SU-DHL-6 (cell line): ENCODE data around the gene SFXN2.

ENCODE experiments used
- H2AFZ ChIP-seq: fragments of 200-600 bp; sonication (generic); 2 replicates; pipeline ENCODE4 v1.6.1; 2014; ENCODE audit warnings: low read depth, mild to moderate bottlenecking, moderate library complexity, mixed read lengths, antibody characterized with exemption, low read length; ENCODE audit not compliant: severe bottlenecking
- H3F3A ChIP-seq: fragments of 200-600 bp; shearing (Covaris generic); 2 replicates; pipeline ENCODE4 v1.6.0; 2016; ENCODE audit warnings: antibody characterized with exemption, mild to moderate bottlenecking; ENCODE audit not compliant: insufficient read depth
- H3K27ac ChIP-seq: fragments of 200-600 bp; sonication (generic); 2 replicates; pipeline ENCODE4 v1.5.1; 2016; ENCODE audit warnings: low read depth, mild to moderate bottlenecking, low read length, moderate library complexity, mixed read lengths
- H3K27me3 ChIP-seq: fragments of 200-600 bp; sonication (generic), shearing (Covaris generic); 2 replicates; pipeline ENCODE4 v1.6.0; 2014; ENCODE audit warnings: mild to moderate bottlenecking, low read length
- H3K36me3 ChIP-seq: fragments of 200-600 bp; sonication (generic); 2 replicates; pipeline ENCODE4 v1.6.1; 2014; ENCODE audit warnings: mild to moderate bottlenecking, low read length, mixed read lengths
- H3K4me2 ChIP-seq: fragments of 300-600, 200-600 bp; shearing (Covaris generic), sonication (generic); 2 replicates; pipeline ENCODE4 v1.6.0; 2014; ENCODE audit warnings: low read length, low read depth, mild to moderate bottlenecking; ENCODE audit not compliant: poor library complexity, severe bottlenecking
- H3K4me3 ChIP-seq: fragments of 200-600 bp; sonication (generic); 2 replicates; pipeline ENCODE4 v1.5.1; 2014; ENCODE audit warnings: antibody characterized with exemption, low read length, mild to moderate bottlenecking, mixed read lengths; ENCODE audit not compliant: insufficient read depth, poor library complexity, severe bottlenecking
- H3K79me2 ChIP-seq: fragments of 200-600 bp; sonication (generic); 2 replicates; pipeline ENCODE4 v1.6.1; 2014; ENCODE audit warnings: mild to moderate bottlenecking, low read length, moderate library complexity; ENCODE audit not compliant: insufficient read depth
- H3K9ac ChIP-seq: fragments of 200-600 bp; sonication (generic); 2 replicates; pipeline ENCODE4 v1.7.0; 2014; ENCODE audit warnings: mild to moderate bottlenecking, low read length
- H3K9me2 ChIP-seq: fragments of 200-600 bp; sonication (generic); replicated peaks from 2 replicates; pipeline ENCODE4 v1.6.1; 2014; ENCODE audit warnings: low read length; ENCODE audit not compliant: insufficient read depth
- H3K9me3 ChIP-seq: fragments of 200-600 bp; sonication (generic); 2 replicates; pipeline ENCODE4 v1.6.1; 2014; ENCODE audit warnings: low read length, mixed read lengths; ENCODE audit not compliant: insufficient read depth
- H4K20me1 ChIP-seq: fragments of 200-600 bp; sonication (generic); 2 replicates; pipeline ENCODE4 v1.6.1; 2014; ENCODE audit warnings: low read depth, mild to moderate bottlenecking, antibody characterized with exemption, low read length, moderate library complexity, mixed read lengths
- CTCF ChIP-seq: fragments of 200-600 bp; sonication (generic); IDR thresholded peaks from one replicate; pipeline ENCODE4 v1.5.1; 2017; ENCODE audit warnings: antibody characterized with exemption, mild to moderate bottlenecking, low read length, moderate library complexity; ENCODE audit not compliant: insufficient read depth, poor library complexity, severe bottlenecking
- EZH2phosphoT487 ChIP-seq: fragments of 200-600 bp; sonication (generic), shearing (Covaris generic); conservative IDR thresholded peaks from 2 replicates; pipeline ENCODE4 v1.6.1; 2018; ENCODE audit warnings: mild to moderate bottlenecking, antibody characterized with exemption, low read length, moderate library complexity, mixed read lengths

Gene SFXN2

GRCh38 chr10:102762401-102763015 lies 48.1 kb downstream of the SFXN2 start:
- H4K20me1 ChIP-seq = peaks cover 6% of the 10 kb centered on the region; the same call in 1 of the 2 replicates
- H3F3A ChIP-seq = no peaks in the 10 kb centered on the region
- H3K9ac ChIP-seq = no peak overlapping the region
- H3K4me3 ChIP-seq = no peak overlapping the region
- no peak overlapping the region for H3K4me2 ChIP-seq
- no peaks in the 10 kb centered on the region for H3K9me2 ChIP-seq
- no peaks in the 10 kb centered on the region for H3K27me3 ChIP-seq
- no peak overlapping the region for H3K27ac ChIP-seq
- 0 out of 2 replicates have a peak, but pooled peaks cover 5% of the 10 kb centered on the region for H3K36me3 ChIP-seq
- TF ChIP-seq EZH2phosphoT487 (no peak), CTCF (no peak)
- H3K9me3 ChIP-seq = no peaks in the 10 kb centered on the region
- H2AFZ ChIP-seq = no peak overlapping the region
- peaks cover 52% of the 10 kb centered on the region for H3K79me2 ChIP-seq

GRCh38 chr10:102763037-102763607 lies 48.7 kb downstream of the SFXN2 start:
- Histone ChIP-seq H3K27me3 (no peaks in the 10 kb centered on the region), H3F3A (no peaks in the 10 kb centered on the region), H4K20me1 (peaks cover 6% of the 10 kb centered on the region; the same call in 1 of the 2 replicates), H3K9me3 (no peaks in the 10 kb centered on the region), H2AFZ (no peak overlapping the region), H3K9ac (no peak overlapping the region), H3K4me2 (no peak overlapping the region), H3K36me3 (0 out of 2 replicates have a peak, but pooled peaks cover 5% of the 10 kb centered on the region), H3K9me2 (no peaks in the 10 kb centered on the region), H3K4me3 (no peak overlapping the region), H3K79me2 (peaks cover 49% of the 10 kb centered on the region), H3K27ac (no peak overlapping the region)
- no peak for TF ChIP-seq EZH2phosphoT487
- no peak for TF ChIP-seq CTCF

DNA sequence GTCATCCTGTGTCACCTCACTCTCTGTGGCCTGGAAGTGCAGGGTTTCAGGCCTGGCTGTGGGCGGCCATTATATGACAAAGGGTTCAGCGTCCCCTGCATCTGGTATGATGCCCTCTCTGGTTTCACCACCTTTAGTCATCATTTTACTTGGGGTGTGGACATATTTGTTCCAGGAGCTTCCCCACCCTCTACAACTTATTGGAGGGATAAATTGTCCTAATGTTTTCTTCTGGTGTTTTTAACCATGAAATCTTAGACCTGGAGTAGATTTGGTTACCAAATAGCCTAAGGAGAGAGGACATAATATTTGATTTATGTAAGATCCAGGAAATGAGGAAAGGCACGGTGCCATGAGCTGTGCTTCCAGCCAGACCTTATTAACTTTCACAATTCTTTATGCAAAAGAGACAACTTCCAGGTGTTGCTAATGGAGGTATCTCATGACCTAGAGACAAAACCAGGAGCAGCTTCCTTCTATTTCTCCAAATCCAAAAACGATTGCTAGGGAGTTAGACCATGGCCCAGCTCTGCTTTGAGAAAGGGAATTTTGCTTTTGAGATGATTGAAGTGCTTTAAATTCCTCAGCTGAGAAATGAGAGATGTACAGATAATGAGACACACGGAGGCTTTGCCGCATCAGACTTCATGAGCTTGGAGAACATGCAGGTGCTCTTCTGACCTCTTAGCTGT lies 50.2 kb downstream of the SFXN2 start:
- Histone ChIP-seq H3K9me2 (no peaks in the 10 kb centered on the region), H3K4me2 (no peak overlapping the region), H3K27ac (no peak overlapping the region), H3K9me3 (no peaks in the 10 kb centered on the region), H3F3A (no peaks in the 10 kb centered on the region), H3K4me3 (no peak overlapping the region), H3K36me3 (0 out of 2 replicates have a peak, but pooled peaks cover 2% of the 10 kb centered on the region), H3K9ac (no peak overlapping the region), H4K20me1 (peaks cover 6% of the 10 kb centered on the region; the same call in 1 of the 2 replicates), H3K79me2 (peaks cover 40% of the 10 kb centered on the region), H2AFZ (no peak overlapping the region), H3K27me3 (no peaks in the 10 kb centered on the region)
- TF ChIP-seq CTCF (no peak), EZH2phosphoT487 (no peak)
